Calu3 (cell line): ENCODE data around the gene WAC. TPM values are rescaled to one million over a fixed set of nuclear protein-coding genes. Genes with fewer than 3 reads are reported as not detected.

ENCODE experiments used
- BruUV-seq: library from RNA; stranded (reverse); fragments of 400-500 nt; replicated peaks from 2 replicates; lab custom pipeline; 2021; lab: Mats Ljungman, UMichigan
- CTCF ChIA-PET: fragments of 300-600 bp; sonication (Branson Sonifier 250); formaldehyde crosslinking; loops from one replicate; lab custom pipeline; 2022; ENCODE audit warnings: antibody characterized with exemption; lab: Charles Lee
- DNase-seq: peaks from one replicate; pipeline ENCODE4 v3.0.0; 2022
- H3K27ac Mint-ChIP-seq: one replicate; pipeline ENCODE4 v1.8.0; 2022; ENCODE audit warnings: mixed read lengths; ENCODE audit not compliant: unreplicated experiment
- H3K27me3 Mint-ChIP-seq: one replicate; pipeline ENCODE4 v1.8.0; 2022; ENCODE audit warnings: mixed read lengths; ENCODE audit not compliant: unreplicated experiment
- H3K36me3 Mint-ChIP-seq: one replicate; pipeline ENCODE4 v1.8.0; 2022; ENCODE audit warnings: mild to moderate bottlenecking, moderate library complexity, mixed read lengths; ENCODE audit not compliant: insufficient read depth, unreplicated experiment
- H3K4me1 Mint-ChIP-seq: one replicate; pipeline ENCODE4 v1.8.0; 2022; ENCODE audit warnings: mild to moderate bottlenecking, low read depth, mixed read lengths; ENCODE audit not compliant: unreplicated experiment
- H3K4me3 Mint-ChIP-seq: one replicate; pipeline ENCODE4 v1.8.0; 2022; ENCODE audit warnings: mild to moderate bottlenecking, low read depth, moderate library complexity, mixed read lengths; ENCODE audit not compliant: unreplicated experiment
- H3K9me3 Mint-ChIP-seq: one replicate; pipeline ENCODE4 v1.8.0; 2022; ENCODE audit warnings: low read depth, mixed read lengths; ENCODE audit not compliant: unreplicated experiment
- CTCF ChIP-seq: fragments of 200-600 bp; IDR thresholded peaks from one replicate; pipeline ENCODE4 v1.8.0; 2022; ENCODE audit warnings: antibody characterized with exemption; ENCODE audit not compliant: unreplicated experiment
- intact Hi-C: fragments of 100-400 bp; cut with micrococcal nuclease; formaldehyde crosslinking; loops from one replicate; pipeline ENCODE4 v1.10.0; 2022; ENCODE audit not compliant: unreplicated experiment
- total RNA-seq: library from RNA; stranded (reverse); gene quantifications from 2 replicates; pipeline ENCODE4 v1.2.3, GENCODE V29; 2022

The WAC gene
- total RNA-seq, 1 experiment from 2014 or later = 127 TPM

GRCh38 chr10:28666751-28667467, 134.0 kb downstream of the WAC start:
- H3K27ac Mint-ChIP-seq = no peak overlapping the region
- peak overlapping the region; percentile 79 for H3K4me3 Mint-ChIP-seq

DNA sequence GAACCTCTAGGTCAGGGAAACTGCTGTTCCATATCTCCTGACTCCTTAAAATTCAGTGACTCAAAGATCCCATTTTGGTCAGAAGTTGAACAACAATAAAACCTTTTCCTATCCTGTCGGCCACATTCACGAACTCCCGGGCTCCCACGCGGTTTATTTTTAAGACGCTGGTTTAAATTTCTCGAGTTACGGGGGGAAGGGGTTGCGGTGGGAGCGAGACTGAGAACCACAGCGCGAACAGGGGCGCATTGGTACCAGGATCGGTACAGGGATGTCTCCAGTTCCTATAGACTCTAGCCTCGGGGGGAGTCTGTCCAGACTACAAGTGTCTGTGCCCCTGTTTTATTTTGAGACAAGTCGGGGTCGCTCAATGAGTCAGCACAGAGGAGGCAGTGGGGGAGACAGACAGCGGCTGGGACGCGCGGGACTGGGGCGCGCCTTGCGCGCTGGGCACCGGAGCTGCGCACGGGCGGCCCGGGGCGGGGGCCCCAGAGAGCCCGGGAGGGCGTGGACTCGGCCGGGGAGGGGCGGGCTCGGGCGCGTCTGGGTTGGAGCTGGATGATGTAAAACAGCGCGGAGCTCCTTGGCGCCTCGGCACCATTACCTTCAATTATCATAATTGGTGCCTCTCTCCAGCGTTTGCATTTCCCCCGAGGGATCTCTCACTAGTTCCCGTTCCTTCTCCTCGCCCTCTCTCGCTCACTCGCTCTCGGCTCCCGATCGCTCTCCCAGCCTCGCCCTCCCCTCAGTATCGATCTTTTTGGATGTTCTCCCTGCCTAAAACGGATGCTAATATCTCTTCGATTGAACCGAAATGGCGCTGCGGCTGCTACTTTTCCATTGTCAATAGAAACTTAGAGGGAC, 135.7 kb downstream of the WAC start:
- no peak for TF ChIP-seq CTCF
- CTCF ChIA-PET = no interaction called here
- Mint-ChIP-seq H3K4me1 (peaks cover 45% of the 10 kb centered on the region), H3K27me3 (peaks cover 21% of the 10 kb centered on the region), H3K27ac (peak overlapping the region; percentile 57), H3K4me3 (peak overlapping the region; percentile 79), H3K36me3 (peaks cover 16% of the 10 kb centered on the region), H3K9me3 (no peaks in the 10 kb centered on the region)
- peak; percentile 71 for DNase-seq
- no TSS peak for BruUV-seq
- intact Hi-C loops = no loop called here

More at GRCh38 chr10:28666751-28667467, 134.0 kb downstream of the WAC start:
- no peak for TF ChIP-seq CTCF
- no TSS peak for BruUV-seq
- intact Hi-C loops = loop anchor here (1.0 kb wide), 1 partner anchor 324 kb away; no protein-coding TSS in a partner anchor
- DNase-seq = no peak
- Mint-ChIP-seq H3K4me1 (peaks cover 45% of the 10 kb centered on the region), H3K27me3 (peaks cover 21% of the 10 kb centered on the region), H3K9me3 (no peaks in the 10 kb centered on the region), H3K36me3 (peaks cover 16% of the 10 kb centered on the region)
- CTCF ChIA-PET = no interaction called here

- intact Hi-C loops = no loop called here
- no peak for DNase-seq
- Mint-ChIP-seq H3K36me3 (peaks cover 16% of the 10 kb centered on the region), H3K9me3 (no peaks in the 10 kb centered on the region), H3K4me1 (peaks cover 45% of the 10 kb centered on the region), H3K27ac (peak overlapping the region; percentile 57), H3K4me3 (peak overlapping the region; percentile 79), H3K27me3 (peaks cover 21% of the 10 kb centered on the region)
- no peak for TF ChIP-seq CTCF
- BruUV-seq = no TSS peak
- CTCF ChIA-PET = no interaction called here
These were observed 136.6 kb downstream of the WAC start for GRCh38 chr10:28669227-28670173.

Other genes starting within 250 kb of the WAC start
- 4.6 and 6.6 TPM in 2 replicates for gene MPP7, start 230.1 kb upstream of the WAC start, total RNA-seq
- gene BAMBI, start 144.4 kb downstream of the WAC start, total RNA-seq = 33.0 and 42.2 TPM in 2 replicates